Astrocyte of the cerebellum (primary cell): ENCODE results near the gene UBAC1.
"Not testable (repeated sequence)": the region's sequence is repeated elsewhere in the genome, so short reads cannot be mapped to it uniquely, and the experiment has no call there.

ENCODE experiments used
- DNase-seq: peaks from one replicate; pipeline ENCODE4 v3.0.0-alpha.2; 2011; ENCODE audit warnings: low read depth
- H3K4me3 ChIP-seq: 2 replicates; pipeline ENCODE4 v1.5.1; 2011; ENCODE audit warnings: mild to moderate bottlenecking, low read depth, low read length, moderate library complexity
- CTCF ChIP-seq: IDR thresholded peaks from 2 replicates; pipeline ENCODE4 v1.5.1; 2012; ENCODE audit warnings: low read length, low read depth, moderate library complexity, mild to moderate bottlenecking; ENCODE audit errors: missing control alignments
- in situ Hi-C: cut with HindIII; loops from 2 replicates; pipeline ENCODE4 v1.10.0; 2017; ENCODE audit warnings: low sequenced_read_pairs

UBAC1 gene

DNA sequence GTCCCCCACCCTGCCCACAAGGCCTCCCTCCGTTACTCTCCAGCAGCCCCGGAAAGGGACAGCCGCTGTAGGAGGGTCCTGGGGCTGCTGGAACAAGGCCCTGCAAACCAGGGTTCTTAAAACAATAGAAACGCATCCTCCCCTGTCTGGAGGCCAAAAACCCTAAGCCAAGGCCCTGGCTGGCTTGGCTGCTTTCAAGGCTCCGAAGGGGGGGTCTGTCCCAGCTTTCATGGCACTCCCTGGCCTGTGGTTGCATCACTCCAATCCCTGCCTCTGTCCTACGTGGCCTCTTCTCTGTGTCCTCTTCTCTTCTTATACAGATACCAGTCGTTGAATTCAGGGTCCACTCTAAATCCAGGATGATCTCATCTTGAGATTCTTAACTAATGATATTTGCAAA, 7.4 kb upstream of the UBAC1 start:
- no peak for DNase-seq
- in situ Hi-C loops: no loop called here

GRCh38 chr9:135968083-135968476, 6.9 kb upstream of the UBAC1 start:
- no peak for DNase-seq
- TF ChIP-seq CTCF: no peak
- in situ Hi-C loops: no loop called here
- no peak overlapping the region for H3K4me3 ChIP-seq

More for the DNA sequence above, 7.4 kb upstream of the UBAC1 start:
- TF ChIP-seq CTCF: no peak
- no peak overlapping the region for H3K4me3 ChIP-seq

DNA sequence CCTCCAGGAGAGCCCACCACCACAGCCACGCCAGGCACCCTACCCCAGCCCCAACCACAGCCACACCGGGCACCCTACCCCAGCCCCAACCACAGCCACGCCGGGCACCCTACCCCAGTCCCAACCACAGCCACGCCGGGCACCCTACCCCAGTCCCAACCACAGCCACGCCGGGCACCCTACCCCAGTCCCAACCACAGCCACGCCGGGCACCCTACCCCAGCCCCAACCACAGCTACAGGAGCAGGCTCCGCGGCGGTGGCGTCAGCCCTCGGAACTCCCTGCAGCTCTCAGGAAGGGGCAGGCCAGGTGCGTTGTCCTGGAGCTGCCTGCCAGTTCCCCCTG, 5.7 kb upstream of the UBAC1 start:
- H3K4me3 ChIP-seq, in situ Hi-C loops, DNase-seq: not testable (repeated sequence)

GRCh38 chr9:135965124-135965756, 4.1 kb upstream of the UBAC1 start:
- TF ChIP-seq CTCF: no peak
- in situ Hi-C loops: no loop called here
- no peak overlapping the region for H3K4me3 ChIP-seq
- no peak for DNase-seq

DNA sequence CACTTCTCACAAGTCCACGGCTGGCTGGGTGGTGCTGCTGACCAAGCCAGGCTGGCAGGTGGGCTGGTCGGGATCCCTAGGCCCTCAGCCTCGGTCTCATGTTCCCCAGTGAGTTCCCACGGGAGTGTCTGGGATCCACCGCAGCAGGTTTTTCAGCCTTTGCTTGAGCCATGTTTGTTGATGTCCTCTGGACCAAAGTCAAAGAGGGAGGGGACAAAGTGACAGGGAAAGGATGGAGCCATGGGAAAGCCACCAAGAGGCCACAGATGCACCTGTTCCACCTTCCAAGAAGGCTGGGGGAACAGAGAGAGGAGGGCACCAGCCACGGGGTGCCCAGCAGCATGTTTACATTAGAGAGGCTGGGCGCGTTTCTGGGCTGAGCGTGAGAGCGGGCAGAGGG, 2.8 kb upstream of the UBAC1 start:
- in situ Hi-C loops: no loop called here
- no peak for DNase-seq
- H3K4me3 ChIP-seq: no peak overlapping the region
- no peak for TF ChIP-seq CTCF

DNA sequence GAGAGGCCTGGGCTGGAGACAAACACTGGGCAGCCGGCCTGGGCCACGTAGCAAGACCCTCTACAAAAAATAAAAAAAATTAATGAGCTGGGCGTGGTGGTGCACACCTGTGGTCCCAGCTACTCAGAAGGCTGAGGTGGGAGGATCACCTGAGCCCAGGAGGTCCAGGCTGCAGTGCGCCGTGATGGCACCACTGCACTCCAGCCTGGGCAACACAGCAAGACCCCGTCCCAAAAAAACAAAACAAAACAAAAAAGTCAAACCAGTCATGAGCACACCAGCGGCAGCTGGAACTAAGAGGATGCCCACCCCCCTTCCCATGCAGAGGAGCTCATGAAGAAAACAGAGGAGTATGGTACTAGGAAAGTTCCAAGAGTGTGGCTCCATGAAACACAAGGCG, 2.2 kb upstream of the UBAC1 start:
- in situ Hi-C loops: no loop called here
- H3K4me3 ChIP-seq: no peak overlapping the region
- no peak for DNase-seq
- no peak for TF ChIP-seq CTCF

GRCh38 chr9:135962696-135963307, 1.6 kb upstream of the UBAC1 start:
- in situ Hi-C loops: no loop called here
- DNase-seq: no peak
- no peak overlapping the region for H3K4me3 ChIP-seq
- TF ChIP-seq CTCF: no peak
